ENCODE data around the gene FAM227A. TPM values are rescaled to one million over a fixed set of nuclear protein-coding genes. Genes with fewer than 3 reads are reported as not detected.
"Not testable (repeated sequence)": the region's sequence is repeated elsewhere in the genome, so short reads cannot be mapped to it uniquely, and the experiment has no call there.

The FAM227A gene
- total RNA-seq, 1 experiment from 2014 or later, result 0.79 TPM

- DNase-seq (ENCODE audit: low read depth), result no peak
Measured at GRCh38 chr22:38657045-38657909, 1.1 kb upstream of the FAM227A start.

- peak; percentile 25 for DNase-seq (ENCODE audit: low read depth)
Measured at GRCh38 chr22:38655519-38656255, 505 bp downstream of the FAM227A start.

- DNase-seq (ENCODE audit: low read depth), result no peak
Measured at GRCh38 chr22:38653741-38654140, 2.5 kb downstream of the FAM227A start.

DNA sequence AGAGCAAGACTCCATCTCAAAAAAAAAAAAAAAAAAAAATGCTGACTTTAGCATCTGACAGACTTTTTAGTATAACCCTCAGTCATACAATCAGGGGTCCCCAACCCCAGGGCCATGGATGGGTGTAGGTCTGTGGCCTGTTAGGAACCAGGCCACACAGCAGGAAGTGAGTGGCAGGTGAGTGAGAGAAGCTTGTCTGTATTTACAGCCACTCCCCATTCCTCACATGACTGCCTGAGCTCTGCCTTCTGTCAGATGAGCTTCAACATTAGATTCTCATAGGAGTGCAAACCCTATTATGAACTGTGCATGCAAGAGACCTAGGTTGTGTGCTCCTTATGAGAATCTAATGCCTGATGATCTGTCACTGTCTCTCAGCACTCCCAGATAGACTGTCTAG is 3.3 kb downstream of the FAM227A start:
- no peak for DNase-seq (ENCODE audit: low read depth)

- no peak for DNase-seq (ENCODE audit: low read depth)
Measured at GRCh38 chr22:38649841-38650522, 6.2 kb downstream of the FAM227A start.

DNA sequence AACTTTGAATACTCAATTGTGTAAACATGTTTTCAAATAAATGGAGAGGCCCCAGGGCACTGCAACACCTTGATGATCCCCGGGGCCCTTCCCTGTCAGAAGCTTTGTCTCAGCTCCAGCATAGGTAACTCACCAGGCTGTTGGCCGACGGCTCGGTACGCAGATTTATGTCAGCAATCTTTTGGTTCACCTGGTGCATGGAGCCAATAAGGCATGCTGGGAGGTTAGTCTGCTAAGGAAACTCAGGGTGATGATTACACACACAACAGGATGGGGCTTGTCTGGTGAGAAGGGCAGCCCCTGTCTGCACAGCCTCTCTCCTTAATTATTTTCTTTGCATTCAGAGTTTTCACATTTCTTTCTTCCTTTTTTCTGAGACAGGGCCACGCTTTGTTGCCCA is 10.8 kb downstream of the FAM227A start:
- DNase-seq (ENCODE audit: low read depth), result no peak

GRCh38 chr22:38644245-38644644 is 11.9 kb downstream of the FAM227A start:
- not testable (repeated sequence) for DNase-seq (ENCODE audit: low read depth)

DNA sequence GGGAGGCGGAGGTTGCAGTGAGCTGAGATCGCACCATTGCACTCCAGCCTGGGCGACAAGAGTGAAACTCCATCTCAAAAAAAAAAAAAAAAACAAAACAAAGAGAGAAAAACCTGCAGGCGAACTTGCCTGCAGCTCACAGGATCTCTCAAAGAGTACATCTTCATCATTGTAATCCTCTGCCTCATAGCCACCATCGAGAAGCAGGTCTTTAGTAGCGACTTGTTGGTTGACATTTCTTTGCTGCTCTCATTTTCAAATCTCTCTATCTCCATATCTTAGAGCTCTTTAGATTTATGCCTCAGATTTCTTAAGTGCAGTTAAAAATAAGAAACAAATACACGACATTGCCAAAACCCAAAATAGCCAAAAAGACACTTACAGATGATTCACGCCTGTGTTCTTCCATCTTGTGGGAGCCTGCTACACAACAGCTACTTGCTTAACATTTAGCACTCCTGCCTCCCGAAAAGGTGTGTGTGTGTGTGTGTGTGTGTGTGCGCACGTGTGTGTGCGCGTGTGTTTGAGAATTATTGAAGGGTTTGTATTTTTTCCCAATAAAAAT is 14.6 kb downstream of the FAM227A start:
- DNase-seq (ENCODE audit: low read depth), result no peak

- DNase-seq (ENCODE audit: low read depth), result no peak
Measured at GRCh38 chr22:38638728-38639127, 17.5 kb downstream of the FAM227A start.

DNA sequence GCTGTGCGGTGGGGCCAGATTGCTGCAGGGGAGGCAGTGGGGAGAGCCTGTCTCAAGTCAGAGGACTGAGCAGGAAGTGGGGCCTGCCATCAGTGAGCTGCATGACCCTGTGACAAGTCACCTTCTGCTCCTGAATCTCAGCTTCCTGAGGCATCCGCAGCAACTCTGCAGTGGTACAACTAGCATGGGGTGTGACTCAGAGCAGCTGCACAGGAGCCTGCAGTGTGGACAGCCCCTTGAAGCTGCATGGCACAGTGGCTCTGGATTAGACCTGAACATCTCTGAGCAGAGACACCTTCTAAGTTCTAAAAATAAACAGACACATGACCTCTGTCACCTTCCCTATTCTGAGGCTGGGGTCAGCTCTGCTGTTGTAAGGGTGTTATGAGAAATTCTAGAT is 18.0 kb downstream of the FAM227A start:
- no peak for DNase-seq (ENCODE audit: low read depth)

GRCh38 chr22:38632528-38632927 is 23.7 kb downstream of the FAM227A start:
- DNase-seq (ENCODE audit: low read depth), result no peak

DNA sequence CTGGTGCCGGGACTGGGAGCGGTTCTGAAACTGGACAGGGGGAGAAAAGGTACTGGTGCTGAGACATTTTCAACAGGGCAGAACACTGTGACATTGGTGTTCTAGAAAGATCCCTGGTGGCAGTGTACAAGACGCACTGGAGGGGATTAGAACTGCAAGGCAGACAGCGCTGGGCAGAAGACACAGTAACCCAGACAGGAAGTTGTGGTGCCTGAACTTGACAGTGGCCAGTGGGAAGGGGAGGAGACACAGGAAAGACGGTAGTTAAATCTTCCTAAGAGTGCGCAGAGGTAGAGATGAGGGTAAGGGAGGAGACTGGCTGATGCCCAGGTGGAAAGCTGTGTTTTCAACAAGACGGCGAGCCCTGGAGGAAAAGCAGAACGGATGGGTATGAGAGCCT is 24.5 kb downstream of the FAM227A start:
- no peak for DNase-seq (ENCODE audit: low read depth)

GRCh38 chr22:38629108-38629507 is 27.1 kb downstream of the FAM227A start:
- DNase-seq (ENCODE audit: low read depth), result no peak

DNA sequence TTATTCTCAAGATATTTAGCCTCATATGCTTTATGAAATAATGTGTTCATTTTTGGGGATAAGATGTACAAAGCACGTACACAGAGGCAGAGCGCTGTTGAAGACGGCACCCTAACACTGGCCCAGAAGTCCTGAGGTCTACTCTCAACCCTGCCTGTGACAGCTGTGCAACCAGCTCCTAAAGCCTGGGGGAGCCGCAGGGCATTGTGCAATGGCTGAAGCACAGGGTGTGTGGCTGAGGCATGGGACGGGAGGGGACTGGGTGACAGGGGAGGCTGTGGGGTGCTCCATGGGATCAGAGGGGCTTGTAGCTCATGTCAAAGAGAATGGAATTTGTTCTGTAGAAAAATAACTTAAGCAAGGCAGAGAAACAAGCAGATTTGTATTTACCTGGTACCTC is 27.7 kb downstream of the FAM227A start:
- DNase-seq (ENCODE audit: low read depth), result no peak

DNA sequence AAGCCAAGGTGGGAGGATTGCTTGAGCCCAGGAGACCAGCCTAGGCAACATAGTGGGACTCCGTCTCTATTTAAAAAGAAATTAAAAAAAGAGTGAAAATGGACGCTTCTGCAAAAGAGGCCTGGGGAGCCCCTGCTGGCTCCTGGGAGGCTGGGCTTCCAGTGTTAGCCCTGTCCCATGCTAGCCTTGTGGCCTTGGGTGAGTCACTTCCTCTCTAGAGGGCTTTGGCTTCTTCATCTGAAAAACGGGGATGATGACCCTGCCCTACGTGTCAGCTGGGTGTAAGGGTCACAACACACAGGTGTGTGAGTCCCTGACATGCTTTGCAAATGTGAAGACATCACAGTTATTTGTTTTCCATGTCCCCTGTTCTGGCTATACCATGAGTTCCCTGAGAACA is 32.8 kb downstream of the FAM227A start:
- peak; percentile 16 for DNase-seq (ENCODE audit: low read depth)

DNA sequence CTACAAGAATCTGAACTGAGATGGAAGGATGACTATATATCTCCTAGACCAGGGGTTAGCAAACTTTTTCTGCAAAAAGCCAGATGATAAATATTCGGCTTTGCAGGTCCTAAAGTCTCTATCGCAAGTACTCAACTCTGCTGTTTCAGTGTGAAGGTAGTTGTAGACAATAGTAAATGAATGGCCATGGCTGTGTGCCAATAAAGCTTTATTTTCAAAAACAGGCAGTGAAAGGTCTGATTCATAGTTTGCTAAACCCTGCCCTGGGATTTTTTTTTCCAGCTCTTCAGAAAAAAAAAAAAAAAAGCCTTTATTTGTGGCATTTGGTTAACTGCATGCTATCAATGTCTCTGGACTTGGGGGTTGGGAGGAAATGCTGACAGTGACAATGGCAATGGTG is 37.5 kb downstream of the FAM227A start:
- DNase-seq (ENCODE audit: low read depth), result peak; percentile 6

DNA sequence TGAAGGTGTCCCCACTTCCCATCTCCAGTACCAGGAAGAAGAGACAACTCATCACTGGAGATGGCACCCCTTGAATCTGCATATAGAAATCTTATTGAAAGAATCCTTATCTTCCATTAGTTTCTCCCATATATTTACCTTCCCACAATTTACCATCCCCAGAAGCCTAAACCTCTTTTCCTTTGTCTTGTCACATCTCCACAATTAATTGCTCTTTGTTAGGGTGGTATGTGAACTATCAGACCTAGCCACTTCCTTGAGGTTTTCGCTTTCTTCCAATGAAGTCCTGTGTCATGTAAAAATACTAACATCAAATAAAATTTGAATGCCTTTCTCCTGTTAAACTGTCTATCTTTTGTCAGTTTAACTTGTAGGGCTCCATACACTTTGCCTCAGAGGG is 37.9 kb downstream of the FAM227A start:
- DNase-seq (ENCODE audit: low read depth), result no peak

DNA sequence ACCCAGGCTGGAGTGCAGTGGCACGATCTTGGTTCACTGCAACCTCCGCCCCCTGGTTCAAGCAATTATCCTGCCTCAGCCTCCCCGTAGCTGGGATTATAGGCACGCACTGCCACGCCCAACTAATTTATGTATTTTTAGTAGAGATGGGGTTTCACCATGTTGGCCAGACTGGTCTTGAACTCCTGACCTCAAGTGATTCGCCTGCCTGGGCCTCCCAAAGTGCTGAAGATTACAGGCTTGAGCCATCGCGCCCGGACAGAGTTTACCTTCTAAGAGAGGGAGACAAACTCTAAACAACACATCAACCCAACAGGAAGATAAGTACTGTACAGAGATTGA is 41.2 kb downstream of the FAM227A start:
- DNase-seq (ENCODE audit: low read depth), result not testable (repeated sequence)

- no peak for DNase-seq (ENCODE audit: low read depth)
Measured at GRCh38 chr22:38614332-38615063, 41.7 kb downstream of the FAM227A start.

GRCh38 chr22:38613588-38613987 is 42.6 kb downstream of the FAM227A start:
- no peak for DNase-seq (ENCODE audit: low read depth)

- no peak for DNase-seq (ENCODE audit: low read depth)
Measured at GRCh38 chr22:38612217-38613006, 43.8 kb downstream of the FAM227A start.

Data from M059J (cell line).